Liver (tissue), 9 donors: ENCODE results near the gene PPFIBP2. TPM values are rescaled to one million over a fixed set of nuclear protein-coding genes. Genes with fewer than 3 reads are reported as not detected.

Source experiments
- DNase-seq: peaks from one replicate; pipeline ENCODE4 v3.0.0-alpha.2; 2017; ENCODE audit warnings: low spot score
- H3K27ac ChIP-seq, 2 donors: one replicate each; pipeline ENCODE4 v1.7.0; 2013; ENCODE audit warnings: inconsistent platforms in 2 of 2, low read length in 2 of 2, control low read depth in 1 of 2, low read depth in 1 of 2, mild to moderate bottlenecking in 1 of 2
- H3K27me3 ChIP-seq, 4 donors: one replicate each; pipeline versions ENCODE4 v1.6.1 to v1.7.0; 2013; ENCODE audit warnings: low read length in 3 of 4, inconsistent platforms in 1 of 4, mild to moderate bottlenecking in 1 of 4, moderate library complexity in 1 of 4; ENCODE audit not compliant: control insufficient read depth in 4 of 4, insufficient read depth in 4 of 4
- H3K36me3 ChIP-seq, 4 donors: one replicate each; pipeline versions ENCODE4 v1.6.1 to v1.7.0; 2013; ENCODE audit warnings: low read length in 3 of 4, mild to moderate bottlenecking in 3 of 4, low read depth in 1 of 4, moderate library complexity in 1 of 4; ENCODE audit not compliant: control insufficient read depth in 4 of 4, insufficient read depth in 3 of 4
- H3K4me1 ChIP-seq, 4 donors: one replicate each; pipeline versions ENCODE4 v1.6.1 to v1.7.0; 2013; ENCODE audit warnings: low read length in 3 of 4, mild to moderate bottlenecking in 3 of 4, moderate library complexity in 1 of 4; ENCODE audit not compliant: control insufficient read depth in 4 of 4, insufficient read depth in 4 of 4
- H3K4me3 ChIP-seq, 3 donors: one replicate each; pipeline versions ENCODE4 v1.6.1 to v1.7.0; 2013; ENCODE audit warnings: low read length in 3 of 3, control low read depth in 1 of 3, low read depth in 1 of 3, mild to moderate bottlenecking in 1 of 3
- H3K9ac ChIP-seq, 2 donors: one replicate each; pipeline ENCODE4 v1.7.0; 2013; ENCODE audit warnings: low read length in 2 of 2, mild to moderate bottlenecking in 2 of 2, moderate library complexity in 2 of 2, control low read depth in 1 of 2, low read depth in 1 of 2
- H3K9me3 ChIP-seq, 4 donors: one replicate each; pipeline versions ENCODE4 v1.6.1 to v1.7.0; 2013; ENCODE audit warnings: low read length in 3 of 4; ENCODE audit not compliant: control insufficient read depth in 4 of 4
- ATF3 ChIP-seq: IDR thresholded peaks from 2 replicates; pipeline ENCODE4 v1.6.1; 2016; ENCODE audit warnings: antibody characterized with exemption
- EGR1 ChIP-seq, 2 donors: IDR thresholded peaks; 2 replicates each; pipeline ENCODE4 v1.6.1; 2016 to 2018; ENCODE audit warnings: antibody characterized with exemption in 2 of 2, low read depth in 2 of 2
- FOXA1 ChIP-seq: IDR thresholded peaks from 2 replicates; pipeline ENCODE4 v1.6.1; 2016; ENCODE audit warnings: antibody characterized with exemption
- FOXA2 ChIP-seq: IDR thresholded peaks from 2 replicates; pipeline ENCODE4 v1.6.1; 2016; ENCODE audit warnings: antibody characterized with exemption
- GABPA ChIP-seq, 2 donors: IDR thresholded peaks in 1 of 2; conservative IDR thresholded peaks in 1 of 2; 2 replicates each; pipeline ENCODE4 v1.6.1; 2016; ENCODE audit warnings: antibody characterized with exemption in 2 of 2, mild to moderate bottlenecking in 1 of 2, moderate library complexity in 1 of 2
- HNF4A ChIP-seq, 2 donors: conservative IDR thresholded peaks; 2 replicates each; pipeline ENCODE4 v1.6.1; 2016; ENCODE audit warnings: antibody characterized with exemption in 2 of 2, mild to moderate bottlenecking in 2 of 2
- HNF4G ChIP-seq: IDR thresholded peaks from 2 replicates; pipeline ENCODE4 v1.6.1; 2016; ENCODE audit warnings: antibody characterized with exemption
- JUND ChIP-seq, 2 donors: IDR thresholded peaks; 2 replicates each; pipeline ENCODE4 v1.6.1; 2016; ENCODE audit warnings: antibody characterized with exemption in 2 of 2
- NR2F2 ChIP-seq: IDR thresholded peaks from 2 replicates; pipeline ENCODE4 v1.6.1; 2016; ENCODE audit warnings: antibody characterized with exemption
- RAD21 ChIP-seq, 2 donors: IDR thresholded peaks; 2 replicates each; pipeline ENCODE4 v1.6.1; 2016; ENCODE audit warnings: antibody characterized with exemption in 2 of 2, mild to moderate bottlenecking in 2 of 2
- REST ChIP-seq: IDR thresholded peaks from 2 replicates; pipeline ENCODE4 v1.6.1; 2016; ENCODE audit warnings: antibody characterized with exemption, mild to moderate bottlenecking
- RXRA ChIP-seq, 2 donors: IDR thresholded peaks; 2 replicates each; pipeline ENCODE4 v1.6.1; 2017 to 2018; ENCODE audit warnings: antibody characterized with exemption in 2 of 2, mild to moderate bottlenecking in 1 of 2
- SP1 ChIP-seq: IDR thresholded peaks from 2 replicates; pipeline ENCODE4 v1.6.1; 2018; ENCODE audit warnings: antibody characterized with exemption, mild to moderate bottlenecking
- TAF1 ChIP-seq: conservative IDR thresholded peaks from 2 replicates; pipeline ENCODE4 v1.6.1; 2016; ENCODE audit warnings: antibody characterized with exemption, mild to moderate bottlenecking
- YY1 ChIP-seq: IDR thresholded peaks from 2 replicates; pipeline ENCODE4 v1.6.1; 2016; ENCODE audit warnings: antibody characterized with exemption, mild to moderate bottlenecking
- ZBTB33 ChIP-seq: IDR thresholded peaks from 2 replicates; pipeline ENCODE4 v1.6.1; 2016; ENCODE audit warnings: antibody characterized with exemption
- WGBS: extraction: QIAGEN DNeasy Blood & Tissue Kit; methylation state at CpG from one replicate; pipeline ENCODE4 v1.1.7; 2013; 5-methylcytosine and 5-hydroxymethylcytosine counted together
- polyA plus RNA-seq, 2 donors: library from polyadenylated mRNA; stranded (reverse) in 1 of 2; unstranded in 1 of 2; fragments of 200-250 nt in 1 of 2; fragments of >200 nt in 1 of 2; fragmentation: Nextera tagmentation in 1 of 2; extraction: Ambion mirVana in 1 of 2; gene quantifications; one replicate each; pipeline versions ENCODE4 v1.2.1 to v1.2.3, GENCODE V29; 2013 to 2015
- total RNA-seq, 2 donors: library from RNA; depleted of rRNA; stranded (reverse); fragments of >200 nt; gene quantifications; one replicate each; pipeline ENCODE4 v1.2.3, GENCODE V29; 2014
- TF ChIP-seq, protein P1 (sequence below): fragments of 150-350 bp; IDR thresholded peaks from 2 replicates; pipeline ENCODE4 v1.5.1; 2017; ENCODE audit warnings: improper control_type of control experiment, low read depth, low read length; ENCODE audit not compliant: missing input control
- TF ChIP-seq, protein P2 (sequence below): IDR thresholded peaks from 2 replicates; pipeline ENCODE4 v1.6.1; 2016; ENCODE audit warnings: antibody characterized with exemption
- donor health status: healthy.
- donor health status: healthy.
- donor health status: healthy.
- donor health status: healthy.
- donor health status: healthy.

The PPFIBP2 gene
- total and polyA plus RNA-seq, 4 donors = 19.6 to 80.0 (median 23.2) TPM

DNA sequence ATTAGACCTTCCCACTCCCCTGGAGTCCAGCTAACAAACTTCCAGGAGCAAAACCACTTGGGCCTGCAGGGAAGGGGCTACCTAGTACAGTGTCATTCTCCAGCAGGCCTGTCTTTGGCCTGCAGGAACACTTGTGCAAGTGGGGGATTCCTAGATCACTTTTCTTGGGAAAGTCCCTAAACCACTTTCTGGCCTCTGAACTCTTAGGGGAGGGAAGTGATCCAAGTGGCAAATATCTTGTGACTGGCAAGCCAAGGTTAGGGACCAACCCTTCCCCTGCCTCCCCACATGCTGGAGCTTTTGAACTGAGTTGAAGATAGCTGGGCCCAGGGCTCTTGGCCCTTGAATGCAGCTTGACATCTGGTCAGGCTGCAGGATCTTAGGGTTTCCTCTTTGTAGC lies 17.2 kb downstream of the PPFIBP2 start:
- Histone ChIP-seq H3K9ac (no peak overlapping the region), H3K4me3 (no peak overlapping the region), H3K9me3 (no peaks in the 10 kb centered on the region), H3K4me1 (peaks cover 9 to 64% (median 27%) of the 10 kb centered on the region in 4 donors), H3K36me3 (no peaks in the 10 kb centered on the region), H3K27me3 (no peaks in the 10 kb centered on the region), H3K27ac (peak overlapping the region in 1 of 2 donors; percentile 65)
- no peak for DNase-seq
- no peak for TF ChIP-seq NR2F2
- no peak for TF ChIP-seq YY1
- TF ChIP-seq JUND (IDR thresholded peaks at IDR 0.05) = no peak
- TF ChIP-seq HNF4A (conservative IDR thresholded peaks at IDR 0.05) = peak in 1 of 2 donors; percentile 29

DNA sequence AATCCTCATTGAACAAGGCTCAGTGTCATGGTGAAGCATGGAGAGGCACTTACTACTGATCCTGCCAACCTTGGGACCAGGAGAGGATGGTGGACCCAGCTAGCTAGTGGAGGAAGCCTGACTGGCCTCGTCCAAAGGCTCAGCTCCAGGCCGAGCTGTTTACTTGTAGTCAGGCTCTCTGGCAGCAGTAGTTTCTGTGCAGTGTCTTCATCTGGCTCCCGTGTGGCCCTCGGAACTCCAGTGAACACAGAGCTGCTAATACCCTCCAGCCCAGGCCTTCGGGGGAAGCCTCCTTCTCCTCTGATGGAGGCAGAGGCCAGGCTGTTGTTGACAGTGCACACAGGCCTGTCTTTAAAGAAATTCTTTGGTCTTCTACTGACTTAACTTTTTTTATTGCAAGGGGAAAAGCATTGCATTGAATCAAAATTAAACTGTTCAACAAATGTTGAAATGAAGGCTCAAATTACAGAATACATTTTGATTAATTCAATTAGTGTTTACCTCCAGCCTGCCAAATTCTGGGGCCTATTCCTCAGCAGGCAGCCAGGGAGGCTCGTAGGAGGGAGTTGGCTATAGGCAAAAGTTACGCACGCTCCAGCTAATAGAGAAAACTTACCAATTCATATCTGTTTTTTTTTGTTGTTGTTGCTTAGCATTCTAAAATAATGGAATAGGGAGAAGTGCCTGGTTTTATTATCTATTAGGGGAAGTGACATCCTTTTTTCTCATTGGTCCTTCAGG lies 18.8 kb downstream of the PPFIBP2 start:
- Histone ChIP-seq H3K36me3 (no peaks in the 10 kb centered on the region), H3K9ac (peak overlapping the region in 1 of 2 donors; percentile 14), H3K4me3 (no peak overlapping the region), H3K4me1 (peaks cover 7 to 49% (median 26%) of the 10 kb centered on the region in 4 donors), H3K27me3 (no peaks in the 10 kb centered on the region), H3K27ac (peak overlapping the region; percentile 10 to 52), H3K9me3 (no peaks in the 10 kb centered on the region)
- DNase-seq = no peak
- TF ChIP-seq GABPA (IDR thresholded peaks at IDR 0.05 in 1 of 2, conservative IDR thresholded peaks at IDR 0.05 in 1 of 2) (no peak), TAF1 (no peak), FOXA1 (no peak), NR2F2 (no peak), REST (no peak), HNF4G (no peak), HNF4A (conservative IDR thresholded peaks at IDR 0.05) (no peak), EGR1 (IDR thresholded peaks at IDR 0.05; ENCODE audit: low read depth in 2 of 2) (no peak), FOXA2 (no peak), JUND (IDR thresholded peaks at IDR 0.05) (no peak), ZBTB33 (no peak), RAD21 (IDR thresholded peaks at IDR 0.05) (no peak), ATF3 (no peak), SP1 (no peak), RXRA (IDR thresholded peaks at IDR 0.05) (no peak), YY1 (no peak)
- TF ChIP-seq, protein P1, sequence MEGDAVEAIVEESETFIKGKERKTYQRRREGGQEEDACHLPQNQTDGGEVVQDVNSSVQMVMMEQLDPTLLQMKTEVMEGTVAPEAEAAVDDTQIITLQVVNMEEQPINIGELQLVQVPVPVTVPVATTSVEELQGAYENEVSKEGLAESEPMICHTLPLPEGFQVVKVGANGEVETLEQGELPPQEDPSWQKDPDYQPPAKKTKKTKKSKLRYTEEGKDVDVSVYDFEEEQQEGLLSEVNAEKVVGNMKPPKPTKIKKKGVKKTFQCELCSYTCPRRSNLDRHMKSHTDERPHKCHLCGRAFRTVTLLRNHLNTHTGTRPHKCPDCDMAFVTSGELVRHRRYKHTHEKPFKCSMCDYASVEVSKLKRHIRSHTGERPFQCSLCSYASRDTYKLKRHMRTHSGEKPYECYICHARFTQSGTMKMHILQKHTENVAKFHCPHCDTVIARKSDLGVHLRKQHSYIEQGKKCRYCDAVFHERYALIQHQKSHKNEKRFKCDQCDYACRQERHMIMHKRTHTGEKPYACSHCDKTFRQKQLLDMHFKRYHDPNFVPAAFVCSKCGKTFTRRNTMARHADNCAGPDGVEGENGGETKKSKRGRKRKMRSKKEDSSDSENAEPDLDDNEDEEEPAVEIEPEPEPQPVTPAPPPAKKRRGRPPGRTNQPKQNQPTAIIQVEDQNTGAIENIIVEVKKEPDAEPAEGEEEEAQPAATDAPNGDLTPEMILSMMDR = no peak
- TF ChIP-seq, protein P2, sequence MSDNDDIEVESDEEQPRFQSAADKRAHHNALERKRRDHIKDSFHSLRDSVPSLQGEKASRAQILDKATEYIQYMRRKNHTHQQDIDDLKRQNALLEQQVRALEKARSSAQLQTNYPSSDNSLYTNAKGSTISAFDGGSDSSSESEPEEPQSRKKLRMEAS = no peak
- 73% methylated on average over 8 of the region's 8 CpGs for WGBS
